NCI-H2029 (cell line): Measurements from ENCODE around the gene STK17B.

Experiments
- DNase-seq: peaks from one replicate; lab custom pipeline; 2025; lab: John Stamatoyannopoulos, UW

STK17B gene

GRCh38 chr2:196155575-196155974, 15.8 kb downstream of the STK17B start:
- no peak for DNase-seq

- no peak for DNase-seq
These were observed 17.9 kb downstream of the STK17B start for GRCh38 chr2:196153480-196153879.

- no peak for DNase-seq
These were observed 21.4 kb downstream of the STK17B start for GRCh38 chr2:196149948-196150347.

- no peak for DNase-seq
These were observed 22.6 kb downstream of the STK17B start for GRCh38 chr2:196148736-196149135.

GRCh38 chr2:196145256-196145655, 26.1 kb downstream of the STK17B start:
- DNase-seq, result no peak

GRCh38 chr2:196144513-196145126, 26.8 kb downstream of the STK17B start:
- no peak for DNase-seq

- DNase-seq, result no peak
These were observed 27.6 kb downstream of the STK17B start for GRCh38 chr2:196143730-196144131.

GRCh38 chr2:196142825-196143224, 28.6 kb downstream of the STK17B start:
- DNase-seq, result no peak

- no peak for DNase-seq
These were observed 31.2 kb downstream of the STK17B start for GRCh38 chr2:196140213-196140612.

- no peak for DNase-seq
These were observed 34.1 kb downstream of the STK17B start for GRCh38 chr2:196137271-196137670.

GRCh38 chr2:196136151-196136550, 35.2 kb downstream of the STK17B start:
- no peak for DNase-seq

GRCh38 chr2:196131949-196132925, 39.1 kb downstream of the STK17B start:
- DNase-seq, result no peak

GRCh38 chr2:196131384-196131937, 39.9 kb downstream of the STK17B start:
- peak; percentile 1 for DNase-seq

GRCh38 chr2:196130039-196130825, 41.1 kb downstream of the STK17B start:
- DNase-seq, result no peak

- DNase-seq, result no peak
These were observed 42.6 kb downstream of the STK17B start for GRCh38 chr2:196128749-196129148.

GRCh38 chr2:196125596-196125995, 45.8 kb downstream of the STK17B start:
- DNase-seq, result no peak

GRCh38 chr2:196123679-196124373, 47.6 kb downstream of the STK17B start:
- no peak for DNase-seq

GRCh38 chr2:196119926-196120325, 51.5 kb downstream of the STK17B start:
- DNase-seq, result no peak

GRCh38 chr2:196117214-196117705, 54.1 kb downstream of the STK17B start:
- DNase-seq, result no peak

- DNase-seq, result no peak
These were observed 58.1 kb downstream of the STK17B start for GRCh38 chr2:196113061-196113974.
